Measurements from ENCODE around the gene AMPH. TPM values are rescaled to one million over a fixed set of nuclear protein-coding genes. Genes with fewer than 3 reads are reported as not detected.

The AMPH gene
- polyA plus RNA-seq (ENCODE audit: insufficient read length in 4 of 4) = 10 to 100 TPM; 14.5 to 16.7 (median 15.9) TPM

DNA sequence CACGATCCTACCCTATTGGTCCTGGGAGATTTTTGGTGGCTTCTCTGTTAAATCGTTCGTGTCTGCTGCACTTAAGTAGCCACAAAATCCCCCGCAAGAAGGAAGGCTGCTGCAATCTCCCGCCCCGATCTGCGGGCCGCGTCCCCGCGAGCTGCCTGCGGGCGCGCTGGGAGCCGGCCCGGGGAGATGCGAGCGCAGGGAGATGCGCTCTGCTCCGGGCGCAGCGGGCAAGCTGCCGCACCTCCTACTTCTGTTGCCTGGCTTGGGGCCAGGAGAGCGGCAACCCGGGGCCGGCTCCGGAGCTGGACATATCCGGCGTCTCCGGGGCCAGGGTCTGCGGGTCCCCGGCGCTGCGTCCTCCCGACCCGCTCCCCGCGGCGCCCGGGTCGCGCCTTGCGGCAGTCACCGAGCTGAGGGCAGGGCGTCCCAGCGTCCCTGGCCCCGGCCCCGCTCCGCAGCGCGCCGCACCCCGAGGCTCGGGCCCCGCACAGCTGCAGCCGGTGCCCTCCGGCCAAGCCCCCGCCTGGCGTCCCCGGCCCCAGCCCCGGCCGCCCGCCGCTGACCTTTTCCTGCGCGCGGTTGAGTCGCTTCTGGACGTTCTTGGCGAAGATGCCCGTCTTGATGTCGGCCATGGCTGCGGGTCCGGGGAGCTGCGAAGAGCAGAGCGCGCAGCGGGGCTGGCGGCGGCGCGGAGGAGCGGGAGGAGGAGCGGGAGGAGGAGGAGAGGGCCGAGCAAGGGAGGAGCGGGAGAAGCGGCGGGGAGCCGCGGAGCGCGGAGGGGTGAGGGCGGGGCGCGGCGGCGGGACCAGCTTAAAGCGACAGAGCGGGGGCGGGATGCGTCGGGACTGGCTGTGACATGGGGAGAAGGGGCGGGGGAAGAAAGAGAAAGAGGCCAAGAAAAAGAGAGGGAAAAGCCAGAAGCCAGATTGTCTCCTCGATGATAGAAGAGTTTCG is at the start of gene AMPH:
AMPH (minus strand) TSS at position 654 of the 954 bp plus-strand sequence; CDS start at position 632, 22 bp downstream.
- peak in 1 of 4 donors; percentile 40 for DNase-seq (ENCODE audit: low read depth in 4 of 4, low spot score in 3 of 4)

DNA sequence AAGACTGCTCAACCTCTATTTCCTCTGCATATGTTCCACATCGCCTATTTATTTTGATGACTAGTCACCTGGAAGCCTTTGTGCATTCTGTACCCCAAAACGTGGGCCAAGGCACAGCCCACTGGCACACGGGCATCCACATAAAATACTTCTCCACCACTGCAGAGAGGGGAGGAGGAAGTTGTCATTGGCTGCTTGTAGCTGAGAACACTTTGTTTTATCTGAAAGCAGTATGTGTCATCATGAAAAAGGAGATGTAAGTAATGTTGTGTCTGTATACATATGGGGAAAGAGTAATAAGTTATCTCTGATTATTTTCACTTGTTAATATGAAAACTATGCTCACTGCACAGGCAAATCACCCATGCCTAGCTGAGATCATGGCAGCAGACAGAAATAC is 48.2 kb upstream of the AMPH start:
- no peak for DNase-seq (ENCODE audit: low read depth in 4 of 4, low spot score in 3 of 4)

DNA sequence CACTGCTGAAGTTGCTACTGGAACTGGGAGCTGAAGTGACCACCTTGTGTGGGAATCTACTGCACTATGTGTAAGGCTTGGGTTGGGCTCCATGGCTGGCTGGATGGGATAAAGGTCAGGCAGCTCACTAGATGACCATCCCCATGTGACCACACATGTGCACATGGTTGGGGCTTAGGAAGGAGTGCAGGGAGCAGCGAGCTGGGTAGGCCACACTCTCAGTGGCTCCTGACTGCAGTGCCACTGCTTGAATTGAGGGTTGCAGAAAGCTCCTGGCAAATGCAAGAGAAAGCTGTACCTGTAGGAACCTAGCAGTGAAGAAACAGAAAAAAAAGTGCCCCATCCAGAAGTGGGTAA is 47.5 kb upstream of the AMPH start:
- no peak for DNase-seq (ENCODE audit: low read depth in 4 of 4, low spot score in 3 of 4)

DNA sequence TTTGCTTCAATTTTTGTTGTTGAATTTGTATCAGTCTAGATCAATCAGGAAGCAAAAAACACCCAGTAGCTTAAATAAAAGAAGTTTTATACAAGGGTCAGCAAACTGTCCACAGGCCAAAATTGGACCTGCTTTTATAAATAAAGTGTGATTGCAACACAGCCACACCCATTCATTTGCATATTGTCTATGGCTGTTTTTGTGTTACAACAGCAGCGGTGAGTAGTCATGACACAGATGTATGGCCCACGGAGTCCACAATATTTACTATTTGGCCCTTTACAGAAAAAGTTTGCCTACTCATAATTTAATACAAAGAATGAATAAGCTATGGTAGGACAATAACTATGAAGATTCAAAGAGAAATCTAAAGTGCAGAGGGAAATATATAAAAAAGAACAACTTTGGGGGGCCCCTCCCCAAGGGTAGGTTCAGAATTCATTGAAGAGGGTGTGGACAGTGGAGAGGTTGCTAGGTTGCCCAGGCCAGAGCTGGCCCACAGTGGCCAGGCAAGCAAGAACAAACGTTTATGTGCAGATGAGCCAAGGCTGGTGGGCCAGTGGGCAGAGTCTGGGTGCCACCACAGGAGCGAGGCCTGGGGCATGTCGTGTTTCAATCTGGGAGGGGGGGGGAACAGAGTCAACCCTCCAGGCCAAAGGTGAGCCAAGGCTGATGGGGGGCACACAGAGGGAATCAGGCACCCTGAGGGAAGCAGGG is 47.0 kb upstream of the AMPH start:
- DNase-seq (ENCODE audit: low read depth in 4 of 4, low spot score in 3 of 4) = no peak

DNA sequence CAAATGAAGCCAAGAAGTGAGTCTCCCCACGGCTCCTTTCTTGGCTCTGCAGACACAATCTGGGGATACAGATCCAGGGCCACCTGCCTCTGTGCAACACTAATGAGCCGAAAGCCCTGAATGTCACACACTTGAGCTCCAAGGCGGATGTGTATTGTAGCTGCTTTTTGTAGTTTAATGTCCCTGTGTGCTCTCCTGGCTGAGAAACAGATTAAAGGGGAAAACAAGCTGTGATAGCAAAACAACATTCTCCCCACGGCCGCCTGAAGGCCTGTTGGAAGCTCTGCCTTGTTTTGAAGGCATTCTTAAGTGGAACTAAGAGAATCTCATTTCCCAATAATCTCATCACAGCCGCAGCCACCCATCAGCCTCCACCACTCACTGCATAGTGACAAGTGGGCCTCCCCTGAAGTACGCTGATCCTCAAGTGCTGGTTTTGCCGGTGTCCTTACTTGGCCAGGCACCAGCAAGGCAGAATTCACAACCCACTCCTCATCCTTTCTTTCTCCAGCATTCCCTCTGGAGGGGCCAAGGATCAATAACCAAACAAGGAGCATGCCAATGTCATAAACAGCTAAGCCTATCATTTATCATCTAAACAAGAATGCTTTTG is 44.4 kb upstream of the AMPH start:
- DNase-seq (ENCODE audit: low read depth in 4 of 4, low spot score in 3 of 4) = no peak

DNA sequence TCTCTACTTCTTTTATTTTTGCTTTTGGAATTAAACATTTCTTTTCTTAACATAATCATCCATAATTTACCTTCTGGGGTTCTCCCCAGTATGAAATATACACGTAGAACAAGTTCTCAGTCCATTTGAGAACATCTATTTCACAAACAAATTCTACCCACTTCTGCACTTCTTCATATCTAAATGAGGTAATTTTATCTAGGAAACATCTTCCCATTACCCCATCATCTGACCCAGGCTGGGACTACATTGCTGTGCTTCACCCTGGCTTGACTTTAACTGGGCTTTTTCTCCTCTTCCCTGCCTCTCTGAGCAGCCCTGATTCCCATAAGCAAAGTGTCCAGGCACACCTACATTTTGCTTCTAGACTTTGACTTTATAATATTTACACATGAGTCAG is 43.3 kb upstream of the AMPH start:
- DNase-seq (ENCODE audit: low read depth in 4 of 4, low spot score in 3 of 4) = no peak

DNA sequence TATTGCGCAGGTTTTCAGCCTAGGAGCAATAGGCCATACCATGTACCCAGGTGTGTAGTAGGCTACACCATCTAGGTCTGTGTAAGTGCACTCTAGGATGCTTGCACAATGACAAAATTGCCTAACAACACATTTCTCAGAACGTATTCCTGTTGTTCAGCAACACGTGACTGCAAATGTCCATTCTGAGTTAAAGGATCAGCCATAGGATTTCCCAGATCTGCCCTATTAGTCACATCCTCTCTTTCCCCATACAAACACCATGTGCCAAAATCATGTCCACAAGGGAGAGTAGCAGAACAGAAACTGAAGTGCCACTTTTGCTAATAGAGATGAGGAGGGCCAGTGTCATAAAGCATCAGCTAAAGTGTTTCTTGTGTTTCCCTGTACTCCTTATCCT is 42.6 kb upstream of the AMPH start:
- no peak for DNase-seq (ENCODE audit: low read depth in 4 of 4, low spot score in 3 of 4)

DNA sequence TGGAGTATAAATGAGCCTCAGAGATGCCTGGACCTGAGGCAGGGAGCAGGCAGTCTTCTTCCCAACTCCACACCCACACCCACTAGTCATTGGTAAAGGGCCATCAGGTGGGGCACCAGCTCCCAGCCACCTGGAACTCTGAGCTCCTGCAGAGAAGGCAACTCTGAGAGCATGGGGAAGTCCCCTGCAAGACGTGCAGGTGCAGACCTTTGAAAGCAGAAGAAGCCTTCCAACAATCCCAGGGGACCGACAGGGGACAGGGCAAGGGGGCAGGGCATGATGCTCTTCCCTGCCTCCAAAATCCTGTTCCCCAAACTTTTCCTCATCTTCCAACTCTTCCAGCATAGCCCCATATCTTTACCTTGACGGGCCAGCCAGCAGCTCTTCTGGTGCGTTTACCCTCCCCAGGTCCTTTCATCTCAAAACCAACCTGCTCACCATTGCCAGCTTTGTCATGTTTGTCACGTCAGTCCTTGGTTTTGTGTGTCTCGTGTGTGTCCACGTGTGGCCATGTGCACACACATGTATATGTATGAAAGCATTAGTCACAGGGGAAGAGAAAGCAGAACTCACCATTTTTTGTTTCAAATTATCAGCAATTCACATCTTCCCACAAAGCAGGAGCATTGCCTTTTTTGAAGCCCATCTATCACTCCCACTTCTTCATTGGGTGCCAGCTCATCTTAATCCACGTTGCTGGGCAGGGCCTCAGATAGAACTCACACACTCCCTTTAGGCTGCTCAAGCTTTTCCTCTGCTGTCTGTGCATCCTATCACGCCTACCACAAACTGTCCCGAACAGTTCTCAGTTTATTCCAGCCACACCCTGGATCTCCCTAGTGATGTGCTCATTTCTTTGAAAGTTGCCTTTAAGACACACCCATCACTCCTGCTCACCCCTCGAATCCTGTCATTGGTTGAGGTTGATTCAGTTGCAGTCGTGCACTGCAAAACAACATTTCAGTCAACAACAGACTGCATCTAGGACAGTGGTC is 41.0 kb upstream of the AMPH start:
- no peak for DNase-seq (ENCODE audit: low read depth in 4 of 4, low spot score in 3 of 4)

DNA sequence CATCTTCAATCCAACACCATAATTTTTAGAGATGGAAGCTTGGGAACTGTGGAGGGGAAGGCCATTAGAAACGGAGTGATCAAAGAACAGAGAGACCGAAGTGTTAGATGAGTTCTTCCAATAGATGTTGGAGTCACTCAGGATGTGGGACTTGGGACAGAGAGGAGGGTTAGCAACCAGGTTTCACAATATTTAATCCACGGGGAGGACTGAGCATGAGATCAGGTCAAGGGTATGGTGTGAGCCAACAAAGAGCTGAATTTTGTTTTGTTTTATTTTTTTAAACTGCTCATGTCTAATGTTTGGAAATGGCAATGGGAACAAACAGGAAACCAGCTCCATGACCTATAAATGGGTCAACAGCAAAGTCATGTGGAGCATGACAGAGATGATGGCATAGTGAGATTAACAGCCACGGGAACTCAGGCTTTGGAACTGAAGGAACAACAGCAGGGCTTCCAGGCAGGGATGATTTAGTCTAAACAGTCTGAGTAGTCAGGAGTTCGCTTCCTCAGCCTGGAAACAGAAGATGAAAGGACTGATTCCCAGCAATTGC is 38.9 kb upstream of the AMPH start:
- no peak for DNase-seq (ENCODE audit: low read depth in 4 of 4, low spot score in 3 of 4)

DNA sequence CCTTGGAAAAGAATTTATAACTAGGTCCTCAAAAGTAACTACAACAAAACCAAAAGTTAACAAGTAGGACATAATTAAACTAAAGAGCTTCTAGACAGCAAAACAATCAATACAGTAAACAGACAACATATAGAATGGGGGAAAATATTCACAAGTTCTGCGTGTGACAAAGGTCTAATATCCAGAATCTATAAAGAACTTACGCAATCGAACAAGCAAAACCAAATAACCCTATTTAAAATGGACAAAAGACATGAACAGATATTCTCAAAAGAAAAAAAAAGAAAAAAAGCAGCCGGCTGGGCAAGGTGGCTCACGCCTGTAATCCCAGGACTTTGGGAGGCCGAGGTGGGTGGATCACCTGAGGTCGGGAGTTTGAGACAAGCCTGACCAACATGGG is 33.8 kb upstream of the AMPH start:
- DNase-seq (ENCODE audit: low read depth in 4 of 4, low spot score in 3 of 4) = no peak

DNA sequence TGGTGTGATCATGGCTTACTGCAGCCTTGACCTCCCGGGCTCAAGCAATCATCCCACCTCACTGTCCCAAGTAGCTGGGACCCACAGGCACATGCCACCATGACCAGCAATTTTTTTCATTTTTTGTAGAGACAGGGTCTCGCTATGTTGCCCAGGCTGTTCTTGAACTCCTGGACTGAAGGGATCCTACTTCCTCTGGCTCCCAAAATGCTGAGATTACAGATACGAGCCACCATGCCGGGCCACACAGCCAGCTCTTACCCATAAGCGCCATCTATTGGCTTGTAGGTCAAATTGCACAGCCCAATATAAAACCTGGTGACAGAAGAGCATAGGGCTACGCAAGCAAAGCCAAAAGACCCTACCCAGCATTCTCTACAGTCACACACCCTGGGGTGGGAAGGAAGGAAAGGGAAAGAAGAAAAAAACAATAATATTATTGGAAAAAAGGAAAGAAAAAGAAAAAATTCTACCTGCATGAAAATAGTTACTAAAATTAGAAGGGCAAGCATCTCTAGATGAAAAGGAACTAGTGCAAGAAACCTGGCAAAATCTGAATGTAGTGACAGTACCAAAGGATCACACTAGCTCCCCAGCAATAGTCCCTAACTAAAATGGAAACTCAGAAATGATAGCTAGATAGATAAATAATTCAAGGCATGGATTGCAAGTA is 29.4 kb upstream of the AMPH start:
- no peak for DNase-seq (ENCODE audit: low read depth in 4 of 4, low spot score in 3 of 4)

DNA sequence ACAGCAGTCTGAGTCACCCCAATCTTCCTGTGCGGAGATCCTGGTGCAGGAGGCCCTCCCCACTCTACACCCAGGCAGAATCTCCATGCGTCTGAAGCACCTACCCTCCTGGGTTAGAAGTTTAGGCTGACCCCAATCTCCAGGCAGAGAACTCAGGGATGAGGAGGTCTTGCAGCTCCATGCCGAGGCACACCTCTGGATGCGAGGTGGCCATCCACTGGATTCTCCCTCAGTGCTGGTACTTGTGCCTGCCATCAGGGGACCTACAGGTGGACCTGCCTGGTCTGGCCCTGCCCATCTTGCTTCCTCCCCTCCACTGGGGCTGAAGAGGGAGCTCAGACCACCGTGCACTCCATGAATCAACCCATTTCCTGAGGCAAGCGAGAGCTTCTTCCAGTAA is 28.8 kb upstream of the AMPH start:
- DNase-seq (ENCODE audit: low read depth in 4 of 4, low spot score in 3 of 4) = no peak

DNA sequence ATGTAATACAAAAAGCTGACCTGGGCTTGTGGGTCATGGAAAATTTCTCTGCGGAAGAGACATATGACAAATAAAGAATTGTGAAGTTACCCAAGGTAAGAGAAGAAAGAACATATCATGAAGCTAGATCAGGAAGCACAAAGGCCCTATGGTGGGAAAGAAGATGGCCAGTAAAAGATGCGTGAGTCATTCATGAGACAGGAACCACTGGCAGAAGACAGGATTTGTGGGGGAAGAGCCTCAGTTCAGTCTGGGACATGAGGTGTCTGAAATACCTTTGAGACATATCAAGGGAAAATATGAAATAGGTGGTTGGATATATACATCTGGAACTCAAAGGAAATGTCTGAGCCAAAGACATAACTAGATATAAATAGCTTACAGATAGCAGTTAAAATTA is 27.7 kb upstream of the AMPH start:
- no peak for DNase-seq (ENCODE audit: low read depth in 4 of 4, low spot score in 3 of 4)

DNA sequence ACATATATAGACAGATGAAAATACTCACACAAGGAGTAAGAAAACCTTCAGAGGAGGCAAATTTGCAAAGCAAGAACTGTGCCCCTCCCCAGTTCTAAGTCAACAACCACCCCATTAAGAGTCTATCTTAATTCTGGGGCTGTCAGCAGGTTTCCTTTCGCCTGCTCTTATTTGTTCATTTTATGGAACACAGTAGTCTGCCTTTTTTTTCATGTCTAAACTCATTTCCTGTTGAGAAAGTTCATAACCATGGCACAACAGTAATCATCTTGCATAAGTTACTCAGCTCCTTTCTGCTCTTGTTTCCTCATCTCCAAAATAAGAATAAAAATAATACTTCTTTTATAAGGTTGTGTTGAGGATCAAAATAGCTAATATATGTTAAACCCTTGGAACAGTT is 25.8 kb upstream of the AMPH start:
- DNase-seq (ENCODE audit: low read depth in 4 of 4, low spot score in 3 of 4) = no peak

DNA sequence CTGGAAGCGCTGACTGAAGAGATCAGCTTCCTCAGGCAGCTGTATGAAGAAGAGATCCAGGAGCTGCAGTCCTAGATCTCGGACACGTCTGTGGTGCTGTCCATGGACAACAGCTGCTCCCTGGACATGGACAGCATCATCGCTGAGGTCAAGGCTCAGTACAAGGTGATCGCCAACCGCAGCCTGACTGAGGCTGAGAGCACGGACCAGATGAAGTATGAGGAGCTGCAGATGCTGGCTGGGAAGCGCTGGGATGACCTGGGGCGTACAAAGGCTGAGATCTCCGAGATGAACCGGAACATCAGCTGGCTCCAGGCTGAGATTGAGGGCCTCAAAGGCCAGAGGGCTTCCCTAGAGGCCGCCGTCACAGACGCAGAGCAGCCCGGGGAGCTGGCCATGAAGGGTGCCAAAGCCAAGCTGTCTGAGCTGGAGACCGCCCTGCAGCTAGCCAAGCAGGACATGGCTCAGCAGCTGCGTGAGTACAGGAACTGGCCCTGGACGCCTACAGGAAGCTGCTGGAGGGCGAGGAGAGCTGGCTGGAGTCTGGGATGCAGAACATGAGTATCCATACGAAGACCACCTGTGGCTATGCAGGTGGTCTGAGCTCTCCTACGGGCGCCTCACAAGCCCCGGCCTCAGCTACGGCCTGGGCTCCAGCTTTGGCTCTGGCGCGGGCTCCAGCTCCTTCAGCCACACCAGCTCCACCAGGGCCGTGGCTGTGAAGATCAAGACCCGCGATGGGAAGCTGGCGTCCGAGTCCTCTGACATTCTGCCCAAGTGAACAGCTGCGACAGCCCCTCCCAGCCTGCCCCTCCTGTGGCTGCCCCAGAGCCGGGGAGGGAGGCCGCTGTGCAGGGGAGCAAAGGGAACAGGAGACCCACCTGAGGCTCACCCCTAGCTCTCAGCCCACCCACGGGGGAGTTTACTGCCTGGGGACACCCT is 24.9 kb upstream of the AMPH start:
- no peak for DNase-seq (ENCODE audit: low read depth in 4 of 4, low spot score in 3 of 4)

DNA sequence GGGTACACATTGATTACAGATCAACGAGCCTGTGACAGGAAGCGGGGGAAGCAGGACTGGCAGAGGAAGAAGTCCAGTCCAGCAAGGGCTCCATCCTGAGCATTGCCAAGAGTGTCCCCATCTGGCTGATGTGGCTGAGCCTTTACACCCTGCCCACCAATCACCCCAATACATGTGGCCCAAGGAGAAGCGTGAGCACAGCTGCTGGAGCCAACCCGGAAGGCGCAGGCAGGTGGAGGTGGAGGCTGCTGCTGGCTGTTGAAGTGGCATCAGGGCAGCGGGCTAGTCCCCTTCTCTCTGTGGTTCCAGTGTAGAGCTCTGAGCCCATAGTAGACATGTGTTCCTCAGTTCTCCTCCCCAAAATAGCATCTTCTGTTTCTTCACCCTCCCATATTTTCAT is 6.8 kb upstream of the AMPH start:
- no peak for DNase-seq (ENCODE audit: low read depth in 4 of 4, low spot score in 3 of 4)

DNA sequence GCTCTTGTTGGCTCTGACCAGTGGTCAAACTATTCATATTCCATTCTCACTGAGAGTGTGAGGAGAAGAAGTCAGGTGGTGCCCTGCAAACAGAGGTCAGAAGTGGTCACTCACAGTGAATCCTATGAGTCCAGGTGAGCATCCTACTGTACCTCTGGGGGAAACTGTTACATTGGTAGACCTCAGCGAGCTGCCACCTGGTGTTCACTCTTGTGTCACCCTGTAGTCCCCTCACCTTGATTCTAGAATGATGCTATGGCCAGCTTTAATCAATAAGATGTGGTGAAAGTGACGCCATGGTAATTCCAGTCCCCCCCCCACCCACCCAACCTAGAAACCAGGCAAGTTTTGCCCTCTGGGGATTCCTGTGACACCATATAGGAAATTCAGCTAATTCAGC is 1.2 kb upstream of the AMPH start:
- no peak for DNase-seq (ENCODE audit: low read depth in 4 of 4, low spot score in 3 of 4)

Measured in right renal pelvis (tissue), 4 donors.